H1 (cell line): Measurements from ENCODE around the gene PTPRD. TPM values are rescaled to one million over a fixed set of nuclear protein-coding genes. Genes with fewer than 3 reads are reported as not detected.

ENCODE experiments used
- CTCF ChIA-PET: fragments of 300-600 bp; sonication (Branson Sonifier 250); formaldehyde crosslinking; loops from one replicate; lab custom pipeline; 2021; ENCODE audit not compliant: partially characterized antibody; lab: Charles Lee
- POLR2A ChIA-PET: fragments of 300-600 bp; sonication (Branson Sonifier 250); formaldehyde crosslinking; loops from one replicate; lab custom pipeline; 2021; ENCODE audit warnings: inconsistent platforms; ENCODE audit not compliant: partially characterized antibody; lab: Charles Lee
- DNase-seq, 2 experiments: peaks; one replicate each; pipeline versions ENCODE4 v3.0.0 to v3.0.0-alpha.2; 2010 to 2022; ENCODE audit warnings: low spot score in 2 of 2, low read depth in 1 of 2, mixed read lengths in 1 of 2
- FAIRE-seq: peaks from 2 replicates; lab custom pipeline; 2011; peaks lifted over from hg19 to GRCh38; lab: Jason Lieb, UNC
- H2AFZ ChIP-seq: 2 replicates; pipeline ENCODE4 v1.8.1; 2012; ENCODE audit warnings: low read length, inconsistent platforms
- H2AK5ac ChIP-seq: 2 replicates; pipeline ENCODE4 v1.6.1; 2013; ENCODE audit warnings: low read depth, low read length
- H2BK120ac ChIP-seq: replicated peaks from 2 replicates; pipeline ENCODE3; 2013; ENCODE audit warnings: low read depth, low read length, inconsistent platforms
- H2BK12ac ChIP-seq: 2 replicates; pipeline ENCODE4 v1.6.1; 2013; ENCODE audit warnings: low read depth, low read length
- H2BK15ac ChIP-seq: 2 replicates; pipeline ENCODE4 v1.6.1; 2013; ENCODE audit warnings: low read length
- H2BK20ac ChIP-seq: 2 replicates; pipeline ENCODE4 v1.6.1; 2013; ENCODE audit warnings: low read length
- H2BK5ac ChIP-seq: 2 replicates; pipeline ENCODE4 v1.6.1; 2013; ENCODE audit warnings: low read depth, low read length
- H3K14ac ChIP-seq: 2 replicates; pipeline ENCODE4 v1.6.1; 2013; ENCODE audit warnings: inconsistent platforms; ENCODE audit not compliant: insufficient read length
- H3K18ac ChIP-seq: 2 replicates; pipeline ENCODE4 v1.6.1; 2013; ENCODE audit warnings: low read length; ENCODE audit errors: extremely low read depth
- H3K23ac ChIP-seq: 2 replicates; pipeline ENCODE4 v1.6.1; 2013; ENCODE audit warnings: inconsistent platforms; ENCODE audit not compliant: insufficient read length
- H3K23me2 ChIP-seq: 2 replicates; pipeline ENCODE4 v1.6.1; 2013; ENCODE audit warnings: low read depth, low read length
- H3K27ac ChIP-seq: 2 replicates; pipeline ENCODE4 v1.6.1; 2011; ENCODE audit warnings: low read depth, low read length, inconsistent platforms
- H3K27me3 ChIP-seq, 4 experiments: replicated peaks in 1 of 4; 1 replicate in 1 of 4; 2 replicates in 3 of 4; pipeline versions ENCODE4 v1.6.1 to v1.8.1; 2011 to 2013; ENCODE audit warnings: low read length in 3 of 4, mild to moderate bottlenecking in 3 of 4, inconsistent platforms in 2 of 4, mixed read lengths in 2 of 4, moderate library complexity in 1 of 4; ENCODE audit not compliant: control insufficient read depth in 3 of 4, insufficient read depth in 3 of 4; ENCODE audit errors: extremely low read depth in 1 of 4
- H3K36me3 ChIP-seq, 4 experiments: 2 replicates each; pipeline versions ENCODE4 v1.6.1 to v1.8.1; 2011 to 2013; ENCODE audit warnings: mild to moderate bottlenecking in 4 of 4, low read length in 3 of 4, moderate library complexity in 2 of 4, control low read depth in 1 of 4, inconsistent platforms in 1 of 4; ENCODE audit not compliant: insufficient read depth in 4 of 4, control insufficient read depth in 2 of 4
- H3K4ac ChIP-seq: replicated peaks from 2 replicates; pipeline ENCODE3; 2013; ENCODE audit warnings: low read length, low read depth, mixed read lengths, inconsistent platforms; ENCODE audit not compliant: insufficient read length
- H3K4me1 ChIP-seq, 4 experiments: replicated peaks in 1 of 4; 1 replicate in 1 of 4; 2 replicates in 3 of 4; pipeline versions ENCODE4 v1.6.1 to v1.8.1; 2011 to 2013; ENCODE audit warnings: low read length in 3 of 4, inconsistent platforms in 2 of 4, mixed read lengths in 1 of 4; ENCODE audit not compliant: insufficient read depth in 4 of 4, control insufficient read depth in 3 of 4
- H3K4me2 ChIP-seq, 2 experiments: 2 replicates each; pipeline versions ENCODE4 v1.6.1 to v1.8.1; 2011 to 2013; ENCODE audit warnings: low read depth in 2 of 2, low read length in 2 of 2, control low read depth in 1 of 2, inconsistent platforms in 1 of 2, mild to moderate bottlenecking in 1 of 2; ENCODE audit not compliant: insufficient read depth in 1 of 2
- H3K4me3 ChIP-seq, 4 experiments: fragments of 200-600, 300-600 bp in 1 of 4; sonication (generic), shearing (Covaris generic), sonication (Bioruptor Twin) in 1 of 4; 2 replicates each; pipeline versions ENCODE4 v1.5.1 to v1.8.1; 2011 to 2016; ENCODE audit warnings: low read length in 4 of 4, low read depth in 3 of 4, control low read depth in 2 of 4, inconsistent platforms in 2 of 4, mild to moderate bottlenecking in 2 of 4, mixed read lengths in 1 of 4, moderate library complexity in 1 of 4; ENCODE audit not compliant: insufficient read depth in 2 of 4; ENCODE audit errors: extremely low read depth in 1 of 4
- H3K56ac ChIP-seq: replicated peaks from 2 replicates; pipeline ENCODE3; 2013; ENCODE audit warnings: low read depth, mild to moderate bottlenecking, mixed read lengths, low read length, inconsistent platforms; ENCODE audit not compliant: insufficient read length
- H3K79me1 ChIP-seq: 2 replicates; pipeline ENCODE4 v1.6.1; 2013; ENCODE audit warnings: low read depth, low read length, control low read depth
- H3K79me2 ChIP-seq, 2 experiments: 2 replicates each; pipeline versions ENCODE4 v1.6.1 to v1.8.1; 2012 to 2013; ENCODE audit warnings: low read length in 2 of 2, mild to moderate bottlenecking in 2 of 2, inconsistent platforms in 1 of 2; ENCODE audit not compliant: insufficient read depth in 2 of 2, control insufficient read depth in 1 of 2
- H3K9ac ChIP-seq, 4 experiments: replicated peaks in 1 of 4; 1 replicate in 1 of 4; 2 replicates in 3 of 4; pipeline versions ENCODE4 v1.6.1 to v1.8.1; 2011 to 2013; ENCODE audit warnings: low read depth in 3 of 4, low read length in 3 of 4, control low read depth in 2 of 4, mild to moderate bottlenecking in 2 of 4, moderate library complexity in 2 of 4, inconsistent platforms in 1 of 4; ENCODE audit errors: extremely low read depth in 1 of 4
- H3K9me3 ChIP-seq, 2 experiments: 2 replicates each; pipeline versions ENCODE4 v1.6.1 to v1.8.1; 2012 to 2013; ENCODE audit warnings: mild to moderate bottlenecking in 2 of 2, moderate library complexity in 2 of 2, control low read depth in 1 of 2, inconsistent platforms in 1 of 2, low read depth in 1 of 2, low read length in 1 of 2, mixed read lengths in 1 of 2; ENCODE audit not compliant: insufficient read depth in 2 of 2
- H4K20me1 ChIP-seq, 2 experiments: replicated peaks in 1 of 2; 2 replicates each; pipeline versions ENCODE3 to v1.8.1; 2011 to 2013; ENCODE audit warnings: inconsistent platforms in 2 of 2, low read length in 2 of 2, mild to moderate bottlenecking in 1 of 2; ENCODE audit not compliant: insufficient read depth in 2 of 2, control insufficient read depth in 1 of 2
- H4K5ac ChIP-seq: 2 replicates; pipeline ENCODE4 v1.6.1; 2013; ENCODE audit warnings: low read length, low read depth, mixed read lengths, inconsistent platforms; ENCODE audit not compliant: insufficient read length
- H4K8ac ChIP-seq: 2 replicates; pipeline ENCODE4 v1.8.0; 2013; ENCODE audit warnings: mild to moderate bottlenecking, moderate library complexity, low read length, inconsistent platforms; ENCODE audit not compliant: insufficient read depth; ENCODE audit errors: extremely low read depth
- H4K91ac ChIP-seq: replicated peaks from 2 replicates; pipeline ENCODE3; 2013; ENCODE audit warnings: low read length, mixed read lengths, inconsistent platforms; ENCODE audit not compliant: insufficient read length
- ATF2 ChIP-seq: IDR thresholded peaks from 2 replicates; pipeline ENCODE4 v1.6.1; 2012; ENCODE audit warnings: low read length, inconsistent platforms
- CTCF ChIP-seq, 3 experiments: IDR thresholded peaks; 1 replicate in 2 of 3; 2 replicates in 1 of 3; pipeline versions ENCODE4 v1.5.1 to v1.6.1; 2011; ENCODE audit warnings: low read length in 3 of 3, mild to moderate bottlenecking in 3 of 3, inconsistent platforms in 2 of 3, low read depth in 1 of 3, moderate library complexity in 1 of 3; ENCODE audit not compliant: insufficient read depth in 1 of 3; ENCODE audit errors: control extremely low read depth in 1 of 3
- GTF2F1 ChIP-seq: IDR thresholded peaks from 2 replicates; pipeline ENCODE4 v1.6.1; 2012; ENCODE audit warnings: low read depth, low read length, improper control_type of control experiment, borderline replicate concordance
- RAD21 ChIP-seq, 2 experiments: IDR thresholded peaks in 1 of 2; conservative IDR thresholded peaks in 1 of 2; 2 replicates each; pipeline ENCODE4 v1.6.1; 2011; ENCODE audit warnings: low read depth in 2 of 2, low read length in 2 of 2, improper control_type of control experiment in 1 of 2, inconsistent platforms in 1 of 2, mild to moderate bottlenecking in 1 of 2, moderate library complexity in 1 of 2
- WGBS, 2 experiments: shearing (Covaris generic) in 1 of 2; methylation state at CpG; one replicate each; pipeline versions ENCODE4 v1.1.6 to v1.1.7; 2013 to 2015; ENCODE audit warnings: low lambda C conversion rate in 2 of 2, mixed read lengths in 2 of 2, inconsistent platforms in 1 of 2, low coverage in 1 of 2, missing lambda C conversion rate in 1 of 2; ENCODE audit not compliant: insufficient replicate concordance in 2 of 2, insufficient coverage in 1 of 2, insufficient read length in 1 of 2; ENCODE audit errors: extremely low coverage in 1 of 2, missing lambda C conversion rate in 1 of 2; 5-methylcytosine and 5-hydroxymethylcytosine counted together
- polyA plus RNA-seq, 7 experiments: library from polyadenylated mRNA; depleted of rRNA in 3 of 7; stranded (reverse) in 5 of 7; unstranded in 2 of 7; fragments of >200 nt in 5 of 7; fragments of 200-250 nt in 2 of 7; gene quantifications; 1 replicate in 5 of 7; 2 replicates in 1 of 7; 4 replicates in 1 of 7; pipeline versions ENCODE4 v1.2.1 to v1.2.3, GENCODE V29; 2011 to 2013; ENCODE audit warnings: missing spikeins in 2 of 7, mixed read lengths in 2 of 7
- total RNA-seq: library from RNA; stranded (reverse); fragmentation: NEBNext Ultra II Directional; extraction: Animal tissue kit (Norgen Biotek cat#: 25700); gene quantifications from 2 replicates; pipeline ENCODE4 v1.2.1, GENCODE V29; 2021

Gene PTPRD
- total and polyA plus RNA-seq, 2 of the 8 experiments (the other 6 are each of a cell fraction or from before 2014, with no cell fraction given): 17.2 to 77.0 TPM

- ChIA-PET CTCF (interaction anchor here (0.7 to 2.0 kb wide), 12 partner anchors 8 to 790 kb away, joined by 3 to 7 read pairs (median 4); no protein-coding TSS in a partner anchor), POLR2A (no interaction called here)
- no peaks in the 10 kb centered on the region for H3K4me1 ChIP-seq
- H2BK12ac ChIP-seq: no peak overlapping the region
- TF ChIP-seq ATF2 (no peak), RAD21 (IDR thresholded peaks at IDR 0.05 in 1 of 2, conservative IDR thresholded peaks at IDR 0.05 in 1 of 2; ENCODE audit: low read depth in 2 of 2, low read length in 2 of 2) (peak; percentile 66 to 76), CTCF (IDR thresholded peaks at IDR 0.05; ENCODE audit: control extremely low read depth in 1 of 3, insufficient read depth in 1 of 3, low read depth in 1 of 3, low read length in 3 of 3) (peak in 2 of 3 experiments; percentile 11 to 28; a peak in 2 of 4 replicates), GTF2F1 (no peak)
- DNase-seq: no peak
- H2BK15ac ChIP-seq: no peak overlapping the region
- H3K9ac ChIP-seq: no peak overlapping the region
- H2AFZ ChIP-seq: no peak overlapping the region; the same call in 1 of the 2 replicates
- no peaks in the 10 kb centered on the region for H3K79me2 ChIP-seq
- no peak overlapping the region for H3K56ac ChIP-seq
- H2BK5ac ChIP-seq: no peak overlapping the region
- no peak overlapping the region for H3K27ac ChIP-seq
- no peaks in the 10 kb centered on the region for H3K36me3 ChIP-seq
- H4K20me1 ChIP-seq: no peaks in the 10 kb centered on the region
- no peak overlapping the region for H3K23ac ChIP-seq
- H4K5ac ChIP-seq: no peak overlapping the region
- H3K27me3 ChIP-seq: no peaks in the 10 kb centered on the region
- FAIRE-seq: no peak
- WGBS, 2 experiments: 92% methylated on average over 5 of the region's 5 CpGs; no CpG with 5 or more reads in 1 of the 2 experiments
- no peak overlapping the region for H2AK5ac ChIP-seq
- no peak overlapping the region for H3K14ac ChIP-seq
- H4K91ac ChIP-seq: no peak overlapping the region
- H3K4me3 ChIP-seq: no peak overlapping the region
- no peak overlapping the region for H2BK120ac ChIP-seq
- no peaks in the 10 kb centered on the region for H3K79me1 ChIP-seq
- no peak overlapping the region for H3K4me2 ChIP-seq
- no peak overlapping the region for H3K18ac ChIP-seq
- H3K9me3 ChIP-seq: peaks cover 0 to 2% of the 10 kb centered on the region in 2 experiments; a peak in 1 of 4 replicates
- no peaks in the 10 kb centered on the region for H3K23me2 ChIP-seq
- H3K4ac ChIP-seq: no peak overlapping the region
- no peak overlapping the region for H4K8ac ChIP-seq
- H2BK20ac ChIP-seq: no peak overlapping the region
These were observed 1609.8 kb downstream of the PTPRD start for GRCh38 chr9:9002826-9003583.
